Measurements from ENCODE around the gene INPP5D. TPM values are rescaled to one million over a fixed set of nuclear protein-coding genes. Genes with fewer than 3 reads are reported as not detected.
"Not testable (repeated sequence)": the region's sequence is repeated elsewhere in the genome, so short reads cannot be mapped to it uniquely, and the experiment has no call there.

INPP5D gene
- total RNA-seq, 4 donors from 2014 or later = 22.8 to 55.3 (median 42.1) TPM

- WGBS, 2 donors = 91 to 92% methylated on average over 5 of the region's 5 CpGs
Measured at GRCh38 chr2:233122541-233122940, 62.4 kb downstream of the INPP5D start.

GRCh38 chr2:233123576-233123975 lies 63.4 kb downstream of the INPP5D start:
- not testable (repeated sequence) for H3K4me1 ChIP-seq; H3K27me3 ChIP-seq; H3K27ac ChIP-seq; H3K9me3 ChIP-seq; H3K4me3 ChIP-seq; DNase-seq (ENCODE audit: low spot score in 2 of 2); H3K36me3 ChIP-seq
- WGBS, 2 donors = 56 to 88% methylated on average over 2 of the region's 2 CpGs

More at GRCh38 chr2:233122541-233122940, 62.4 kb downstream of the INPP5D start:
- H3K27me3 ChIP-seq = no peaks in the 10 kb centered on the region
- TF ChIP-seq CTCF (IDR thresholded peaks at IDR 0.05) = no peak
- no peak for TF ChIP-seq POLR2A (IDR thresholded peaks at IDR 0.05)
- TF ChIP-seq EP300 (IDR thresholded peaks at IDR 0.05) = no peak
- no peaks in the 10 kb centered on the region for H3K9me3 ChIP-seq
- H3K27ac ChIP-seq = no peak overlapping the region
- peaks cover 0 to 6% (median 0%) of the 10 kb centered on the region in 4 donors for H3K4me1 ChIP-seq
- no peak overlapping the region for H3K4me3 ChIP-seq
- H3K36me3 ChIP-seq = peaks cover 0 to 7% (median 0%) of the 10 kb centered on the region in 3 donors
- no peak for DNase-seq (ENCODE audit: low spot score in 2 of 2)

GRCh38 chr2:233124421-233125080 lies 64.4 kb downstream of the INPP5D start:
- Histone ChIP-seq H3K27me3 (no peaks in the 10 kb centered on the region), H3K9me3 (no peaks in the 10 kb centered on the region), H3K4me1 (peaks cover 0 to 6% (median 0%) of the 10 kb centered on the region in 4 donors), H3K27ac (no peak overlapping the region), H3K4me3 (no peak overlapping the region), H3K36me3 (peaks cover 0 to 7% (median 0%) of the 10 kb centered on the region in 3 donors)
- TF ChIP-seq EP300 (IDR thresholded peaks at IDR 0.05) (no peak), CTCF (IDR thresholded peaks at IDR 0.05) (no peak), POLR2A (IDR thresholded peaks at IDR 0.05) (no peak)
- WGBS, 2 donors = 79 to 83% methylated on average over 21 of the region's 21 CpGs
- no peak for DNase-seq (ENCODE audit: low spot score in 2 of 2)

- Histone ChIP-seq H3K27me3 (no peaks in the 10 kb centered on the region), H3K4me3 (no peak overlapping the region), H3K4me1 (peaks cover 0 to 6% (median 2%) of the 10 kb centered on the region in 4 donors), H3K9me3 (no peaks in the 10 kb centered on the region), H3K27ac (no peak overlapping the region), H3K36me3 (peaks cover 0 to 7% (median 0%) of the 10 kb centered on the region in 3 donors)
- DNase-seq (ENCODE audit: low spot score in 2 of 2) = no peak
- WGBS, 2 donors = 92% methylated on average over 16 to 20 of the region's 20 CpGs
- TF ChIP-seq POLR2A (IDR thresholded peaks at IDR 0.05) (no peak), EP300 (IDR thresholded peaks at IDR 0.05) (no peak), CTCF (IDR thresholded peaks at IDR 0.05) (no peak)
Measured at GRCh38 chr2:233125455-233126065, 65.4 kb downstream of the INPP5D start.

- Histone ChIP-seq H3K4me3 (no peak overlapping the region), H3K36me3 (no peaks in the 10 kb centered on the region), H3K9me3 (no peaks in the 10 kb centered on the region), H3K27me3 (no peaks in the 10 kb centered on the region), H3K4me1 (peaks cover 0 to 6% (median under 1%) of the 10 kb centered on the region in 4 donors), H3K27ac (no peak overlapping the region)
- no peak for DNase-seq (ENCODE audit: low spot score in 2 of 2)
- 48 to 56% methylated on average over 9 of the region's 9 CpGs for WGBS, 2 donors
- TF ChIP-seq POLR2A (IDR thresholded peaks at IDR 0.05) = no peak
- no peak for TF ChIP-seq CTCF (IDR thresholded peaks at IDR 0.05)
- no peak for TF ChIP-seq EP300 (IDR thresholded peaks at IDR 0.05)
Measured at GRCh38 chr2:233129351-233129978, 69.3 kb downstream of the INPP5D start.
